Body of pancreas (tissue), 4 donors: Measurements from ENCODE around the gene ATP13A2.
"Not testable (repeated sequence)": the region's sequence is repeated elsewhere in the genome, so short reads cannot be mapped to it uniquely, and the experiment has no call there.

ENCODE experiments used
- POLR2A ChIP-seq, 3 donors: fragments of 450-650 bp; IDR thresholded peaks; one replicate each; pipeline ENCODE4 v1.6.1; 2016; ENCODE audit warnings: antibody characterized with exemption in 3 of 3, mild to moderate bottlenecking in 2 of 3
- TF ChIP-seq, protein P1 (sequence below), 7 experiments: fragments of 450-650 bp in 4 of 7; fragments of 200-600 bp in 3 of 7; sonication (generic) in 3 of 7; IDR thresholded peaks; one replicate each; pipeline ENCODE4 v1.5.1; 2016 to 2019; ENCODE audit warnings: antibody characterized with exemption in 7 of 7

DNA sequence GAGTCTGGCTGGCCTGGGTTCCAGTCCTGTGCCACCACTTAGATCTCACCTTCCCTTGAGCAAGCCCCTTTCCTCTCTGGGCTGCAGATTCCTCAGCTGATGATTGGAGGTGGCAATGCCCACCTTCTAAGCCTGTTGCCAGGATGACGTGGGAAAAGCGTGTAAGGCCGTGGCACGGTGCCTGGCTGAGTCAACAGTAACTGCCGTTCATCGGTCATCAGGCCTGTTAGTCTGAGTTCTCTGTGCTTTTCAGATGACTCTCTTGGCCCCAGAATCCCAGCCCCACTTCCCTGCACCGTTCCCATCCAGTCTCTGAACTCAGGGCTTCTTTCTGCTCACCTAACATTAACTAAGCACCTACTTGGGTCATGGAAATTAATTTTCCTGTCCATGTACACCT, 62.7 kb downstream of the ATP13A2 start:
- TF ChIP-seq POLR2A (IDR thresholded peaks at IDR 0.05): not testable (repeated sequence)
- TF ChIP-seq, protein P1, sequence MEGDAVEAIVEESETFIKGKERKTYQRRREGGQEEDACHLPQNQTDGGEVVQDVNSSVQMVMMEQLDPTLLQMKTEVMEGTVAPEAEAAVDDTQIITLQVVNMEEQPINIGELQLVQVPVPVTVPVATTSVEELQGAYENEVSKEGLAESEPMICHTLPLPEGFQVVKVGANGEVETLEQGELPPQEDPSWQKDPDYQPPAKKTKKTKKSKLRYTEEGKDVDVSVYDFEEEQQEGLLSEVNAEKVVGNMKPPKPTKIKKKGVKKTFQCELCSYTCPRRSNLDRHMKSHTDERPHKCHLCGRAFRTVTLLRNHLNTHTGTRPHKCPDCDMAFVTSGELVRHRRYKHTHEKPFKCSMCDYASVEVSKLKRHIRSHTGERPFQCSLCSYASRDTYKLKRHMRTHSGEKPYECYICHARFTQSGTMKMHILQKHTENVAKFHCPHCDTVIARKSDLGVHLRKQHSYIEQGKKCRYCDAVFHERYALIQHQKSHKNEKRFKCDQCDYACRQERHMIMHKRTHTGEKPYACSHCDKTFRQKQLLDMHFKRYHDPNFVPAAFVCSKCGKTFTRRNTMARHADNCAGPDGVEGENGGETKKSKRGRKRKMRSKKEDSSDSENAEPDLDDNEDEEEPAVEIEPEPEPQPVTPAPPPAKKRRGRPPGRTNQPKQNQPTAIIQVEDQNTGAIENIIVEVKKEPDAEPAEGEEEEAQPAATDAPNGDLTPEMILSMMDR (IDR thresholded peaks at IDR 0.05): not testable (repeated sequence)
